ENCODE measurements around the gene BACE2.

DNA sequence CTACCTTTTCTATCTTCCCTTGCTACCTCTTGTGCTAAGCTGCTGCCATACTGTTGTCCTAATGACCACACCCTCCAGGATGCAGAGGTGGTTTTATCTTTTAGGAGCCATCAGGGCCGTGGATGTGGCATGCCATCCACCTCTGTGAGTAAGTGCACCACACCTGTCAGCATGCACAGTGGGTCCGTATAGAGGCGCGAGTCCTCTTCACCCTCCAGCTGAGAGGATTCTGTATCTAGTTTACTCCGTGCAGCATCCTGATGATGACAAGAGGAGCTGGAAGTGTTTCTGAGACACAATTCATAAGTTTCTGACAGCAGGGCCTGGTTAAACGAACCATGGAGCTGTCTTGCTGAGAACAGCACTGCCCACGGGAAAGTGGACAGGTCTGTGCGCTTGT is 159.8 kb downstream of the BACE2 start:
- TF ChIP-seq CTCF (IDR thresholded peaks at IDR 0.05) (no peak), EZH2 (IDR thresholded peaks at IDR 0.05; ENCODE audit: borderline replicate concordance, insufficient read depth, low read depth, low read length, poor library complexity, severe bottlenecking) (no peak)
